Mucosa of stomach (tissue), 1 donor: ENCODE measurements around the gene MTFP1.

Source experiments
- H3K27me3 ChIP-seq: one replicate; pipeline ENCODE4 v1.7.0; 2013; ENCODE audit warnings: mild to moderate bottlenecking, low read length; ENCODE audit not compliant: control insufficient read depth, insufficient read depth
- H3K36me3 ChIP-seq: one replicate; pipeline ENCODE4 v1.7.0; 2013; ENCODE audit warnings: low read length; ENCODE audit not compliant: control insufficient read depth, insufficient read depth
- H3K4me1 ChIP-seq: one replicate; pipeline ENCODE4 v1.7.0; 2013; ENCODE audit warnings: mild to moderate bottlenecking, low read length; ENCODE audit not compliant: control insufficient read depth, insufficient read depth
- H3K4me3 ChIP-seq: one replicate; pipeline ENCODE4 v1.7.0; 2013; ENCODE audit warnings: low read length
- H3K9ac ChIP-seq: one replicate; pipeline ENCODE4 v1.7.0; 2013; ENCODE audit warnings: mild to moderate bottlenecking, low read length, moderate library complexity
- H3K9me3 ChIP-seq: one replicate; pipeline ENCODE4 v1.7.0; 2013; ENCODE audit warnings: mild to moderate bottlenecking, low read length, moderate library complexity; ENCODE audit not compliant: control insufficient read depth
- donor health status: Pancreatic carcinoma.

Gene MTFP1

GRCh38 chr22:30422481-30423300, 2.9 kb upstream of the MTFP1 start:
- Histone ChIP-seq H3K4me1 (peaks cover 76% of the 10 kb centered on the region), H3K9ac (peak overlapping the region; percentile 80), H3K27me3 (no peaks in the 10 kb centered on the region), H3K36me3 (no peaks in the 10 kb centered on the region), H3K9me3 (no peaks in the 10 kb centered on the region), H3K4me3 (peak overlapping the region; percentile 33)

- H3K36me3 ChIP-seq = no peaks in the 10 kb centered on the region
- H3K4me1 ChIP-seq = peaks cover 68% of the 10 kb centered on the region
- peak overlapping the region; percentile 80 for H3K9ac ChIP-seq
These were observed 2.1 kb upstream of the MTFP1 start for GRCh38 chr22:30423301-30423958.

GRCh38 chr22:30423959-30424533, 1.5 kb upstream of the MTFP1 start:
- Histone ChIP-seq H3K4me1 (peaks cover 63% of the 10 kb centered on the region), H3K9ac (peak overlapping the region; percentile 80)

More at GRCh38 chr22:30423301-30423958, 2.1 kb upstream of the MTFP1 start:
- Histone ChIP-seq H3K27me3 (no peaks in the 10 kb centered on the region), H3K4me3 (peak overlapping the region; percentile 33), H3K9me3 (no peaks in the 10 kb centered on the region)

GRCh38 chr22:30424534-30425326, 838 bp upstream of the MTFP1 start:
- Histone ChIP-seq H3K9me3 (no peaks in the 10 kb centered on the region), H3K27me3 (no peaks in the 10 kb centered on the region), H3K9ac (peak overlapping the region; percentile 80), H3K4me1 (peaks cover 59% of the 10 kb centered on the region), H3K36me3 (no peaks in the 10 kb centered on the region), H3K4me3 (peak overlapping the region; percentile 3)

More at GRCh38 chr22:30423959-30424533, 1.5 kb upstream of the MTFP1 start:
- no peaks in the 10 kb centered on the region for H3K9me3 ChIP-seq
- H3K4me3 ChIP-seq = peak overlapping the region; percentile 33
- no peaks in the 10 kb centered on the region for H3K36me3 ChIP-seq
- no peaks in the 10 kb centered on the region for H3K27me3 ChIP-seq

GRCh38 chr22:30425327-30425615, 297 bp upstream of the MTFP1 start:
- Histone ChIP-seq H3K9me3 (no peaks in the 10 kb centered on the region), H3K4me3 (peak overlapping the region; percentile 31), H3K4me1 (peaks cover 56% of the 10 kb centered on the region), H3K9ac (peak overlapping the region; percentile 61), H3K36me3 (no peaks in the 10 kb centered on the region), H3K27me3 (no peaks in the 10 kb centered on the region)

- Histone ChIP-seq H3K36me3 (no peaks in the 10 kb centered on the region), H3K4me1 (peaks cover 42% of the 10 kb centered on the region), H3K9me3 (no peaks in the 10 kb centered on the region), H3K27me3 (no peaks in the 10 kb centered on the region), H3K4me3 (peak overlapping the region; percentile 31), H3K9ac (peak overlapping the region; percentile 61)
These were observed 1.1 kb downstream of the MTFP1 start for GRCh38 chr22:30426388-30427353.

- no peaks in the 10 kb centered on the region for H3K27me3 ChIP-seq
- H3K9ac ChIP-seq = no peak overlapping the region
- H3K4me3 ChIP-seq = no peak overlapping the region
- H3K9me3 ChIP-seq = no peaks in the 10 kb centered on the region
- peaks cover 30% of the 10 kb centered on the region for H3K4me1 ChIP-seq
- H3K36me3 ChIP-seq = no peaks in the 10 kb centered on the region
These were observed 2.3 kb downstream of the MTFP1 start for GRCh38 chr22:30427871-30428270.

GRCh38 chr22:30429887-30430286, 4.3 kb downstream of the MTFP1 start:
- H3K9me3 ChIP-seq = no peaks in the 10 kb centered on the region
- H3K27me3 ChIP-seq = no peaks in the 10 kb centered on the region
- H3K36me3 ChIP-seq = no peaks in the 10 kb centered on the region
- H3K4me1 ChIP-seq = peaks cover 18% of the 10 kb centered on the region
- H3K4me3 ChIP-seq = no peak overlapping the region
- no peak overlapping the region for H3K9ac ChIP-seq

GRCh38 chr22:30430933-30431332, 5.4 kb downstream of the MTFP1 start:
- Histone ChIP-seq H3K9ac (no peak overlapping the region), H3K4me1 (peaks cover 11% of the 10 kb centered on the region), H3K36me3 (no peaks in the 10 kb centered on the region), H3K27me3 (no peaks in the 10 kb centered on the region), H3K4me3 (no peak overlapping the region), H3K9me3 (no peaks in the 10 kb centered on the region)

- Histone ChIP-seq H3K4me3 (no peak overlapping the region), H3K36me3 (no peaks in the 10 kb centered on the region), H3K4me1 (no peaks in the 10 kb centered on the region), H3K9me3 (no peaks in the 10 kb centered on the region), H3K27me3 (no peaks in the 10 kb centered on the region), H3K9ac (no peak overlapping the region)
These were observed 6.5 kb downstream of the MTFP1 start for GRCh38 chr22:30432096-30432495.

- Histone ChIP-seq H3K36me3 (no peaks in the 10 kb centered on the region), H3K9ac (no peak overlapping the region), H3K27me3 (no peaks in the 10 kb centered on the region), H3K4me3 (no peak overlapping the region), H3K9me3 (no peaks in the 10 kb centered on the region), H3K4me1 (no peaks in the 10 kb centered on the region)
These were observed 7.0 kb downstream of the MTFP1 start for GRCh38 chr22:30432520-30432919.
